HL-60/S4 treated with retinoic acid at 250 ng/mL for 4 days and 3 days (cell line): Measurements from ENCODE around the gene PACSIN2.

ENCODE experiments used
- in situ Hi-C: fragments of 300-500 bp; cut with MboI; formaldehyde crosslinking; loops from 2 replicates; pipeline ENCODE4 v1.7.0; 2022; ENCODE audit warnings: low sequenced_read_pairs

Gene PACSIN2

DNA sequence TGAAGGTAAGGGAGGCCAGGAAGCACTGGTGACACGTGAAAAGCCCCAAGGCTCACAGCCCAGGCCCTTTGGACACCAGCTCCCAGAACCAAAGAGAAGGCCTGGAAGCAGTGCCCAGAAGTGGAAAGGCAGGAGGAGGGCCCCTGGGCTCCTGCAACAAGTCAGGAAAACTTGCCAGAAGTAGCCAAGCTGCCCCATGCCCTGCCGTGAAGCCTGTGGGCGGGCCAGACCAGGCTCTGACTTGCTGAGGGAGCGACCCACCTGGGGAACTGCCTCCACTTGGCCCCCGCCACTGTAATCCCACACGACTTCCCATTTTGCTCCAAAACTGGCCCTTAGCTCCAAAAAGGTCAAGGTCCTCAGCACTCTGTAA is 106.6 kb downstream of the PACSIN2 start:
- in situ Hi-C loops, result no loop called here

DNA sequence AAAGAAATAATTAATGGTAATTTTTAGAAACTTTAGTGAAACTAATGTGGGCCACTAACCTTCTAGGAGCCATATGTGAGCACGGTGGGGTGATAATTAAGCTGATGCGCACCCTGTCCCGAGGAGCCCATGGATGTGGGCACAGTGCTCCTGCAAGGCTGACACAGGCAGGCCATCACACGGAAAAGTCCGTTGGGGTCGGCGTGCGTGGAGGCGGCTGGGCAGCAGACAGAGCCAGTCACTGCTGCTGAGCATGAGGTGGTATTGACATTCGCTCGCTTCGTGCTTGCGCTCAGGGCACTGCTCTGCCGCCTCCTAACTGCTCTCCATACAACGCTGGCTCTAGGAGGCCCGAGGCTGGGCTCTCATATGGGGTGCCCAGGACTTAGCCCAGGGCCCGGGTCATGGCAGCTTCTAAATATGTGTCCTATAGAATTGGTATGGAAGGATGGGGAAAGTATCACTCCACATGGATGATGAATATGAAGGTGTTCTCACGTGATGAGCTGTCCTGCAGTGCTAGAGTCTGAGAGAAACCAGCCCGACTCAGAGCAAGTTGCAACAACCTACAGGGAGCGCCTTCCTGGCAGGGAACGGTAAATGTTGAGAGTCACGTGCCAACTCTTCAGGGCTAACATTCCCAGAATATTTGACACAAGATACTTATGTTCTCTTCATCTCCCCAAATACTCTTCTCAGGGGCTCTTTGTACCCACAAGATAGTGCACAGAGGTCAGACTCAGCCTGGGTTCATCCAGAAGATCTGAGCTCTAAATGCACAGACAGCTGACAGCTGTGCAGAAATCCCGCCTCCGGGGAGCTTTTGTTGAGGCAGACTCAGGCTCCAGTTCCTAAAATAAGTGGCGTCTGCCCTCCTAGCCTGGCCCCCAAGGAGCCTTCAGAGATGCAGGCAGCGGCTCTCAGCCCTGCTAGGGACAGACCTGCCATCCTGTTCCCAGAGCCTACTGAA is 107.3 kb downstream of the PACSIN2 start:
- in situ Hi-C loops, result no loop called here

DNA sequence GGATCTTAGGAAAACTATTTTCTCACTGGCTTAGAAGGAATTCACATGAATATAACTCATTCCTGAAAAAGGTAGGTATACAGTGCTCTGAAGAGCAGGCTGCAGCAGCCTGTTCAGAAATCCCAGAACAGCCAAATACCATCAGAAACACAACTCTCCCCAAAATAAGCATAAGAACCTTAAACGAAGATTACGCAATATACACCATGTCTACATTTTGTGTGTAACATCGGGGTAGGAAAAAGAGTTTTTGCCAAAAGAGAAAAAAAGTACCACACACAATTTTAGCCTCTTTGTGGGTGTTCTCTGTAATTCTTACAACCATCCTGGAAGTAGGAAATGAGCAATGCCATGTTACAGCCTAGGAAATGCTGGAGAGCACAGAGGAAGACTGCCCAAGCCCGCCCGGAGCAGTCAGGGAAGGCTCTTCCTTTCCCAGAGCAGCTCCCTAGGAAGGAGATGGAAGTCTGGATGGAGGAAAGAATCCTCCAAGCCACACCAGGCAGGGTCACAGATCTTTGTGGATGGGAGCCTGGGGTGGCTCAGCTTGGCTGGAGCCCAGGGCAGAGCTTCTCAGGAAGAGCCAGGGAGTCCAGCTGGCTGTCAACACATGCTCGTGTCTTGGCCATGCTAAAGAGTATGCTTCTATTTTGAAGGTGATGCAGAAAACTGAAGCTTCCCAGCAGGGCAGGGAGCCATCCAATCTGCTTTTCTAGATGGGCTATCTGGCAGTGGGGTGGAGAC is 108.2 kb downstream of the PACSIN2 start:
- in situ Hi-C loops, result no loop called here

DNA sequence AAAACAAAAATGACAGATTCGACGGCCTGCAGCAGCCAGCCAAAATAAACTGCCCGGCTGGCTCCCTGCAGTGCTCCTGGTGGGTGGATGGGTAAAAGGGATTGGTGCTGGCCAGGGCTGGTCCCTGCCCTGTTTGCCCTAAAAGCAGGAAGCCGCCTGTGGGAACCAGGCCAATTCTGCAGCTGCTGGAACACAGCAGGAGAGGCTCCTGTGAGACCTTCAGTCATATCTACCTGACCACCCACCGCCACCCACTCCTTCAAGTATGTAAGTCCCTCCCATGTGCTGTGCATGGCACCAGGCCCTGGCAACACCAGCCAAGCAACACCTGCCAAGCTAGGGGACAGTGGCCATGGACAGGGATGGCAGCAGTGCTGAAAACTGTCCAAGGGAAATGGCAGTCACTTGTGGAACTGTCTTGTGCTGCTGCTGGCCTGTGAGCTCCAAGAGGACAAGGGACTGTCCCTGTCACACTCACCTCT is 109.2 kb downstream of the PACSIN2 start:
- in situ Hi-C loops, result no loop called here

DNA sequence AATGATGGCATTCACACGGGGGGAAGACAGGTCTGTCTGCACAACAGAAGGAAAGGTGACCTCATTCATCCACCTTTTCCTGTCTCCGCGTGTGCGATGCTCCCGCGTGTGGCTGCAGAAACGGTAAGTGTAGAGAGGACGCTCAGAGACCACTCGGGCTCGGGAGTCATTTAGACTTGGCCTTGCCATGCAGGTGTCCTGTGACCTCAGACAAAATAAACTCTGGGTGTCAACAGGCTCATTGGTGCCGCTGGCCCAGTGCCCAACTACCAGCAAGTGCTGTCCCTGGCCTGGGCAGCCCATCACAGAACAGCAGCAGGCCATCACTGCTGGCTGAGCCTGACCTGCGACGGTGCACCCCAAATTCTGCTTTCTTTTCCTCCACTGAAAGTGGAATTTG is 109.7 kb downstream of the PACSIN2 start:
- in situ Hi-C loops, result no loop called here

DNA sequence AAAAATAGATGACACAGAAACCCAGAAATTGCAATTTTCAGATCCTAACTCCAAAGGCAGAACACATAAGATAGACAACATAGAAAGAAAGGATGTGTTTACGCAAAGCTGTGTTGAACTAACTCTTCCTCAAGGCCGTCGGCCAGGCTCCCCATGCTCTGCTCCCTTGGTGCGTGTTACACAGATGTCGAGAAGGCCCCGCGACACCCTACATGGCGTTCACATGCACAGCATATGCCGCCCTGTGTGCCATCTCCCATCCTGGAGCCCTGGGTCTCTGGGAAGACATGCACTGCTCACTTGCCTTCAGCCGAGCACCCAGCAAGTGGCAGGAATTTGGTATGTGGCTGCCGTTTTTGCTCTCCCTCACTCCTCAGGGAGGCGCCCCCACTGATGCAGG is 110.9 kb downstream of the PACSIN2 start:
- in situ Hi-C loops, result no loop called here

DNA sequence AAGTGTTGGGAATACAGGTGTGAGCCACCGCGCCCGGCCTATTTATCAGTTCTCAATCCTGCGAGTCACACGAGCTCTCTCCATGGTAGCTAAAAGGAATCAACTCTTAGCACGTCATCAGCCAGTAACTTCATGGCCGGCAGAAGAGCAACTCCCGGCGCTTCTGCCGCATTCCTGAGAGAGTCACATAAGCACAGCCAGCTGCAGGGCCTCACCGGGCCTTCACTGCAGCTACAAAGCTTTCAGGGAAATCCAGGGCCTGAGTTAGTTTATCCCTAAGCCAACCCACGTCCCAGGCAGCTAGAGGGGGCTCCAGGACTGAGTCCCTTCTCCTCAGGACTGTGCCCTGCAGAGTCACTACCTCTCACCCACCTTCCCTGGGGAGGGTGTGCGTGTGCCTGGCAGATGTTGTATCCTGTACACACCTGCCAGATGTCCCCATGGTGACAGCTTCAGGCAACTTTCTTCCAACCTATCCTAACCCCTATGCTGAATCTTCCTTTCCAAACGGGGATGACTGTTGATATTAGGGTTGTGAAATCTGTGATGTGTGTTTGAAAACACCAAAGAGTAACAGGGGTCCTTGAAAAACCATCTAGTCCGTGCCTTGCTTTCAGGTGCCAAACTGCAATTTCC is 112.0 kb downstream of the PACSIN2 start:
- in situ Hi-C loops, result no loop called here

DNA sequence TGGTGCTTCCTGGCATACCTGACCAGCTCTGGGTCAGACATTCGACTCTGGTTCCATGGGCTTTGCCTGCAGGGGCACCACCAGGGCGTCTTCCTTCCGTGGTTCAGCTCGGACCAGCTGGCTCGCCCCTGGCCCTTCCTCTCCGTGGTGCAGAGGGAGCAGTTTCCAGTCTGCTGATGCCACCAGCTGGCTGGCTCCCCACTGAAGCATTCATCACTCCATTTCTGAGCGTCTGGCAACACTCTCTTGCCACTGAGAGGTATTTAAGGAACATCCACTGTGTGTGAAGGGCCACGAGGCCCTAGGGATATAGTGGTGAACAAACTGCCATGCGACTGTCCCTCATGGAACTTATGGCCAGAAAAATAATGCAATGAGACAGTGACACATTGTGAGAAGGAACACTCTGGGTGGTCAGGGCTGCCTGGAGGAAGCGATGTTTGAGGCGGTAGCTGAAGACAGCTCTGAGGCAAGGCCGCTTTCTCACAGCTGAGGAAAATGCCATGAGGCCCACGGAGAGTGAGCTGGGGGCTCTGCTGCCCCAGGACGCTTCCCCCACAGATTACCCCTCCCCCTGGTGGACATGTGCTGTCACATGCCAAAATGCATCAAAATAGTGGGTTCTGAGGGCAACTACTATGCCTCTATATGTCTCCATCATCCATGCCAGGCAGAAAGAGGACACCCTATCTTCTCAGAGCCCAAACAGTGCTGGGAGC is 113.0 kb downstream of the PACSIN2 start:
- in situ Hi-C loops, result no loop called here

DNA sequence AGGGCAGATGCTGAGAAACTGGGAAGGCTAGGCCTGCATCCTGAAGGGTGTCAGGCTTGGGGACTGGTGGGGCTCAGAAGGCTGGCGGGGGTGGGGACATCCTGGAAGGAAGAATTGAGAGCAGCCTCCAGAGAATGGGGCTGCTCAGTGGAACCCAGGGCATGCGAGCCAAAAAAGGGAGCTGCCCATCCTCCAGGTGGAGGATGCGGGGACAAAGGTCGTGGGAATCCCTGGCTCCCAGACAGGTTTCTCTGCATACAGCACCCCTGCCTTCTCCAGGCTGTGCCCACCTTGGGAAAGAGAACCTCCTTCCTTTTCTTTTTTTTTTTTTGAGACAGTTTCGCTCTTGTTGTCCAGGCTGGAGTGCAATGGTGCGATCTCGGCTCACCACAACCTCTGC is 117.0 kb downstream of the PACSIN2 start:
- in situ Hi-C loops, result no loop called here

DNA sequence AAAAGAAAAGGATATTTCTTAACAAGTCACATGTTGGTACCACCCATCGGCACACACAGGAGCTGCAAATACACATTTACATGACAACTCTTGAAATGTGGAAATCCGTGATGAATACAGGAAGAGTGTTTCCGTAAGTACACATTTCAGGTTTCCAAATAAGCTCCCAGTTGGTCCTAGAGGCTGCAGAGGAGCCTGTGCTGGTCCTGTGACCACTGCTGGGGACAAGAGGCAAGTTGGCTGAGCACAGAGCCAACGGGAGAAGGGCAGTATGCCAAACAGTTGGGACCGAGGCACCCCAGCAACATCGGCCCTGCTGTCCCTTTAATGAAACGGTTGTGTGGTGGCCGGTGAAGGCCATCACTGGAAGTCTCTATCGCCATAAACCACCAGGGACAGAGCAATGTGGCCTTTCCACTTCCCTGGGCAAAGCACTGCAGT is 119.4 kb downstream of the PACSIN2 start:
- in situ Hi-C loops, result no loop called here

DNA sequence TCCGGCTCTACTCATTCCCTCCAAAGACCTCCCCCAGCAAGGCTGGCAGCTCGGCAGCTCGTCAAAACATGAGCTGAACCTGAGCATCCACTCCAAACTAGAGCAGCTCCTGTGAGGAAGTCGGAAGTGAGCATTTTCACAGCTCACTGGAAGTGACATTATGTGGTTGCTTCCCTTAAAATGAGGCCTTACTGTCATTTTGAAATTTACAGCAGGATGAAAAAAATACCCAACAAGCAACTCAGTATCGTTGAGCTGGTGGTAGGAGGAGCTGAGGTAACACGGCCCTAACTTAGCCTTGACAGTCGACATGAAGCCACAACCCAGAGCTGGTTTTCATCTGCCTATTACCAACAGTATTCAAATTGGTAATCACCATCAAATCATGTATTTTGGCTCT is 119.9 kb downstream of the PACSIN2 start:
- in situ Hi-C loops, result no loop called here

DNA sequence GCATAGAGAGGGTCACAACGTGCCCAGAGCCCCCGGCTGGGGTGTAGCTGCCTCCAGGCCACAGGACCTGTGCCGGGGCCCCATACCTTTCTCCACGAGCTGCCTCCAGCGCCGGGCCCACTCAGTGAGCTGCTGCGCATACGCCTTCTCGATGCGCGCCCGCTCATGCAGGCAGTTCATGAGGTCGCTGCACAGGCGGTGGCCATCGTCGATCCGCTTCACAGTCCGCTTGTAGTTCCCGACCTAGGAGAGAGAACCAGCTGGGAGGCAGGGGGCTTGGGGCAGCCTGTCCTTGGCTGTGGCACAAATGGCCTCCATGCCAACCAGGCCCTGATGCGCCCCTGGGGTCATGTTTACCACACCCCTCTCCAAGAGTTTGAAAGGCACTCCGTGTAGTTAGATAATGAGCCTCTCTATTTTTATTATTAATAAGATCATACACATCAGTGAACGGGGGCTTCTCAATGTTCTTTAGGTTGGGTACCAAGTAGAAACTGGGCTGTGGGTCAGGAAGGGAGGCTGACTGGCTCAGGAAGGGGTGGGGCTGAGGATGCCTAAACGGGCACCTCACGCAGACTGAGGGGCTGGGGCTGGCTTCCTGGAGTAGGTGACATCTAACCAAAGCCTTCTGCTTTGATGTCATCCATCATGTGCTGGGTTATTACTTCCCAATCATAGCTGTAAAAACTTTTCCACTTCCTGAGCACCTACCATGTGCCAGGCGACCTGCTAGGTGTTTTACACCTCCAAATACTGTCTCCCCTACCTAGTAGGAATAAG is 121.4 kb downstream of the PACSIN2 start:
- in situ Hi-C loops, result no loop called here

DNA sequence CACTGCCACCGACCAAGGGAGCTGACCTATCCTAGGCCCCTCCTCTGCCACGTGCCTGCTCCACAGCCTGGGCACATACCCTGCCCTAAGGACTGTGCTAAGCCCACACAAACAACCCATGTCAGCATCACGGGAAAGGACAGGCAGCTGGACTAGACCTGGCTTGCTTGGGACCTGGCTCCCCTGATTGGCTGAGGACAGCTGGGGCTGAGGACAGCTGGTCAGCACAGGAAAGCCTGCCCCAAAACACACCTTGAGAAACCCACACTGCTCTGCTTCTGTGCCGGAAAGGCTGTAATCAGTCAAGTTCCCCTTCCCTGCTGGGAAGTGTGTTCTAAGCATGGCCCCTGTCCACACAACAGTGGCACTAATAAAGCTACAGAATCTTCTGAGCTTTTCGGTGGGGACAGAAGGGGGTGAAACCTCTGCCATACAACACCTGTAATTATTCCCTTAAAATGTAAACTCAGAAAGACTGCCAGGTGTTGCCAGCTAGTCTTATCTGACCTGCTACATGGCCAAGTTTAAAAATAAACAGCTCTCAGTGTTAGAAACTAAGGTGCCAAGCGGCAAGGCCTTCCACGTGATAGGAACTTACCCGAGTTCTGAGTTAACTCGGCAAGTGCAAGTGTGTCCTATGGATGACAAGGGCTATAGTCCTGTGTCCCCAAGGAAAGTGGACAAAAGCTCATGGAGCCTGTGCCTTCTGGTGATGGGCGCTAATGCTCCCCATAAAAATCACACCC is 122.2 kb downstream of the PACSIN2 start:
- in situ Hi-C loops, result no loop called here

DNA sequence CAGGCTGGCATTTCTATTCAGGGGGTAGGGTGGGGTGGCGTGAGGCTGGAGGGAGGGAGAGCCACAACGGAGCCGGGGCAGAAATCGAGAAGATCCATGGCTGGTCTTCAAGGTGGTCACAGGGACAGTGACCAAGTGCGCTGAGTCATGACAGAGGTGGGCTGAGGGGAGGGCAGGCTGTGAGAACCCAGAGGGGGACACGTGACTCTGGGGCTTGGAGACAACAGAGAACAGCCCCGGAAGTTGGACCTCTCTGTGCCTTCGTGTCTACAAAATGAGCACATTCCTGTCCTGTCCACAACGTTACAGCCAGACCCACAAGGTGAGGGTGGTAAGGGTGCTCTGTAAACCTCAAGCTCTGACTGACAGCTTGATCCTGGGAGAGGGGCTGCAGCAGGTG is 122.8 kb downstream of the PACSIN2 start:
- in situ Hi-C loops, result no loop called here

DNA sequence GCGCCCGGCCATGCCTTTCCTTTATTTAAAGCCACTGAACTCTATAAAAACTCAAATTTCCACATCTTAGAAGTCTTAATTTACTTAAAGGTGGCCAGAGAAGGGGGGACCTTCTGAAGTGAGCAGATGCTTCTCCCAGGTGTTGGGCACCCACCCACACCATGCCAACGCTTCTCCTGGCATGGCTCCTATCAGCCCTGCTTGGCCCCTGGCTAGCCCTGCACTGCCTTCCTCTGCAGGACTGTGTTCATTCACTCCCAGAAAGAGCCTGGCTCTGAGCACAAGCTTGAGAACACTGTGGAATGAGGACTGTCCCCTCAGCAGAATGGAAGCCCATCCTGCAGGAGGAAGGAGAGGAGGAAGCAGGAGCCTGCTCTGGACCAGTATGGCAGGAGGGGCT is 123.3 kb downstream of the PACSIN2 start:
- in situ Hi-C loops, result no loop called here

DNA sequence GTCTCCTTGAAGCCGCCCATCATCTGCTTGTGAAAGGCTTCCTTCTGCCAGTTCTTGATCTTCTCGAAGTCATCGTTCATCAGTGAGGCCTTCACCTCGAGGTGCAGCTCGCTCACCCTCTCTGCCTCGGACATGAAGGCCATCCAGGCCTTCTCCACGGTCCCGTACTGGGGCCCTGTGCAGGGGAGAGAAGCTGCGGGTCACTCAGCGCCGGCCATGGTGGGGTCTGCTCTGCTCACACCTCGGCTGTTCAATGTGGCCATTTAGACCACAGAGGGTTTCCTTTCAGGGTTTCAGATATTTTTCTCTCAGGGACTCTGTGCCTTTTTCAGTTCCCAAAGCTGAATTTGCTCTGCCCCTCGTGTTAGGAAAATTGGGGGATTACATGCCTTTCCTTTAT is 123.9 kb downstream of the PACSIN2 start:
- in situ Hi-C loops, result no loop called here

DNA sequence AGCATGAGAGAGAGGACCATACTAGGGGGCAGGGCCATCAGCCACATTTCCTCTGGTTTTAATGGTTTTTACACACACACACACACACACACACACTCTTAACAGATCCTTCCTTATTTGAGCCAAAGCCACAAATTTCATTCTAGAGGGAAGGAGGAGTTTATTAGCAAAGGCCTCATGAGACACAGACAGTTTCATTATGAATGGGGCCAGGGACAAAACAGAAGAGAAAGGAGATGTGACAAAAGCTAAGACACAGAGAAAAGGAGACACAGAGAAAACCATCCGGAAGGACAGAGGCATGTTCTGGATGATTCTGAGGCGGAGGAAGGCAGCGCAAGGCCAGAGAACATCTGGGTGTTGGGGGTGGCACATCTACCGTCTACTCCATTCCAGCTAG is 125.6 kb downstream of the PACSIN2 start:
- in situ Hi-C loops, result no loop called here

DNA sequence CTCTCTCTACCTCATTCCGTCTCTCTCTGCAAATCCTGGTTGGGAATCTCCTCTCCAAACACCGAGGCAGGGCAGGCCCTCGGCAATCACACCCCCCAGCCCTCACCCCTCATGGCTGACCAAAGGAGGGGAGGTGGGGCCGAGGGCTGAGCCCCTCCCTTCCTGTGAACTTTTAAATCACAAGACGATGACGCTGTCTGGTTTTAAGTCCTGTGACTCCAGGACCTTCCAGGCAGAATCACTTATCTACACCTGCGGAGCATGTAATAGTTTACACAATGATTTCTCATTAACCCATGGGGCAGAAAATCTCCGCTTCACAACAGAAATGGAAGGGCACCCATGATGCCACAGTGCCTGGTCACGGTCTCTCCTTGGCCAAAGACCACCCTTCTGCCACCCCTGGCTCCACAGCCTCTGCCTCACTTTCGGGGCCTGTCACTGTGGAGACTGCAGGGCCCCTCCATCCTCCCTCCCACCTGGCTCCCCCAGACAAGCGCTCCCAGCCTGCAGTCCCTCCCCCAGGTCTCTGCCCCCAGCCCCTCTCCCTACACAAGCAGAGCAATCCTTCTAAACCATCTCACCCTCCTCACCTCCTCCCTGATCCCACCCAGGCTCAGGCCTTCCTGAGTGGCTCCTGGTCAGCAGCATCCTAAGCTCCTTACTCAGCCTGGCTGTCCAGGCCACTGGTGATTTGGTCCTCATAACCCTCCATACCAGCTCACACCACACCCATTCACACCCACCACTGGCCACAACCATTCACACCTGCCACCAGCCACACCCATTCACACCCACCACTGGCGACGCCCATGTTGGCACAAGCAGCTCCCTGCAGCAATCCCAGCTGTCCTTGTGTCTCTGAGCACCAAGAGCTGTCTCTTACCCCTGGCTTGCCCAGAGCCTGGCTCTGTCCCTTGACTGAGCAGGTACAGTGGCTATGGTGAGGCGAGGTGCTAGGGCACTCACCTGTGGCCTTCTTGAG is 127.1 kb downstream of the PACSIN2 start:
- in situ Hi-C loops, result no loop called here
